Hematopoietic multipotent progenitor cell treated with erythropoietin and hydrocortisone succinate and interleukin-3 and kit ligand, for 8 days (in vitro differentiated cells): ENCODE results near the gene IFNA5.

Source experiments
- DNase-seq: peaks from one replicate; pipeline ENCODE4 v3.0.0-alpha.2; 2015

The IFNA5 gene

DNA sequence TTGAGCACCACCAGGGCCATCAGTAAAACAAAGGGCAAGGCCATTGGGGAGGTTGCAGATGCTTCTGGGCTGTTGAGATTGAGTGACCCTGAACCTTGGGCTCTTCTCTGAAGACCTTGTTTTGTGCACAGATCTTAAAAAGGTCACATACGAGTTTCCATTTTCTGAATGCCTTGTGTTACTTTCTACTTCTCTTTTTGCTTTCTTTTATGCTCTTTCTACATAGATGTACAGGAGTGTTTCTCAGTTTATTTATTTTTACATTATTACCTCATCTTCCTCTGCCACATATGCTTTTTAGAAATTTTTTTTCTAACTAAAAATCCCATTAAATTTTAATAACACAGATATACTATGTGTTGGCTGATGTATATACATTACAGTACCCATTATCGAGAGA lies at the start of gene IFNA5:
TSS of gene IFNA5 (minus strand) at position 101 of the 400 bp plus-strand sequence. CDS start at position 44, 57 bp downstream.
- no peak for DNase-seq

DNA sequence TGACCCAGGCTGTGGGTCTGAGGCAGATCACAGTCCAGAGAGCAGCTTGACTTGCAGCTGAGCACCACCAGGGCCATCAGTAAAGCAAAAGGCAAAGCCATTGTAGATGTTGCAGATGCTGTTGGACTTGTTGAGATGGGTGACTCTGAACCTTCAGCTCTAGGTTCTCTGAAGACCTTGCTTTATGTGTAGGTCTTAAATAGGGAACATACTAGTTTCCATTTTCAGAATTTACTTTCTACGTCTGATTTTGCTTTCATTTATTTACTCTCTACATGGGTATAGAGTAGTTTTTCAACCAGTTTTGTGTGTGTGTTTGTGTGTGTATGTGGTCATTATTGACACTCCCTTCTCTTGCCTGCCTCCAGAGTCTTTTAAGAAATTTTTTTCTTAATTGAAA lies 45.7 kb upstream of the IFNA5 start, which contains the start of gene IFNA6:
TSS of gene IFNA6 (minus strand) at position 101 of the 400 bp plus-strand sequence. CDS start at position 101, 0 bp downstream.
- DNase-seq, result no peak

DNA sequence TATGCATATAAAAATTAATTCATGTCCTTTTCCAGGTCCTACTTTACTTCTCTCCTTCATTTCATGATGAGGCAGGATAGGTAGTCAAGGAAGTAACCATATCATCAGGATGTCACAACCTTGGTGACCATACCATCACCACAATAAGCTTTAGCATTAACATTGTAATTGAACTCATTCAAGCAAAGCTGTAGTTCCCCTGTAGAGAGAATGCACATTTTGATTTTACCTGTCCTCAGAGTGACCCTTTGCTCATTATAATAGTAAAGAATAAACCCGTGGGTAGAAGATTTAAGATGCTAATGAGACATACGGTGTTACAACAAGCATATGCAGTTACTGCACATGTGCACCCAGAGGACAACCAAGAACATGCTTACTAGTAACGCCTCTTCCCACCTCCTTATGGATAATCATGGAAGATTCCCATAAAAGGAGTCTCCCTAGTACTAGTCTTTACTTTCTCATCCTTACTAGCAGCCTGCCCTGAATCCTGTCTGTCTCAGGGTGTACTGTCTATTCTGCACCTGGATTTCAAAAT lies 43.4 kb upstream of the IFNA5 start:
- DNase-seq, result no peak

DNA sequence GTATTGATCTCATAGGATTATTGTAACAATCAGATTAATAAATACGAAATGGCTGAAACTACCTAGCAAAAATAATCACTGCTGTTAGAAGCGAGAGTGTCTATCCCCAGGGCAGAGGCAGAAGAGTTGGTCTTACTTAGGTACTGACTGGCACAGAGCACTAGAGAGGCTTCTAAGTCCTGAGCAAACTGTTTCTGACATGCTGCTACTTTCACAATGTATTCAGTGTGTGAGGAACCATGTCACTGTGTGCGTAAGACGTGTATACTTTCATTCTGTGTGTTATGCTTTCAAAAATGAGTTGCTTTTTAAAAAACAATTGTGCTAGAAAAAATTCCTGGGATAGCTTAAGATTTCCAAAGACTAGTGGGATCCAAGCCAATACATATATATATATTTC lies 35.6 kb upstream of the IFNA5 start:
- no peak for DNase-seq

DNA sequence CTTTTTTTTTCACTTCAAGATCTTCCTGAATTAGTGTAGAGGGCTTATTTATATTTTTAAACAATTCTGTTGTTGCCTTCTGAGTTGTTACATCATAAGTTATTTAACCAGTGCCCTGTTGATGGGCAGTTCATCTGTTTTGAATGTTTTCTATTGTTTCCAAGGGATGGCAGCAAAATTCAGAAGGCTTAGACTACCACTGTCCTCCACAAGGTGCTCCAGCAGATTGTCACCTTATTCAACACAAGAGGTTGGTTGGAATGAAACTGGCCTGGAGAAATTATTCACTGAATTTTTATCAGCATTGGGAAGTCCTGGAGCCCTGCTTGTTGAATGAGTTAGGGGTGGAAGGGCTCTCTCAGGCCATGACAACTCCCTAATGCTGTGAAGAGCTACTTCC lies 31.3 kb upstream of the IFNA5 start:
- peak; percentile 18 for DNase-seq

DNA sequence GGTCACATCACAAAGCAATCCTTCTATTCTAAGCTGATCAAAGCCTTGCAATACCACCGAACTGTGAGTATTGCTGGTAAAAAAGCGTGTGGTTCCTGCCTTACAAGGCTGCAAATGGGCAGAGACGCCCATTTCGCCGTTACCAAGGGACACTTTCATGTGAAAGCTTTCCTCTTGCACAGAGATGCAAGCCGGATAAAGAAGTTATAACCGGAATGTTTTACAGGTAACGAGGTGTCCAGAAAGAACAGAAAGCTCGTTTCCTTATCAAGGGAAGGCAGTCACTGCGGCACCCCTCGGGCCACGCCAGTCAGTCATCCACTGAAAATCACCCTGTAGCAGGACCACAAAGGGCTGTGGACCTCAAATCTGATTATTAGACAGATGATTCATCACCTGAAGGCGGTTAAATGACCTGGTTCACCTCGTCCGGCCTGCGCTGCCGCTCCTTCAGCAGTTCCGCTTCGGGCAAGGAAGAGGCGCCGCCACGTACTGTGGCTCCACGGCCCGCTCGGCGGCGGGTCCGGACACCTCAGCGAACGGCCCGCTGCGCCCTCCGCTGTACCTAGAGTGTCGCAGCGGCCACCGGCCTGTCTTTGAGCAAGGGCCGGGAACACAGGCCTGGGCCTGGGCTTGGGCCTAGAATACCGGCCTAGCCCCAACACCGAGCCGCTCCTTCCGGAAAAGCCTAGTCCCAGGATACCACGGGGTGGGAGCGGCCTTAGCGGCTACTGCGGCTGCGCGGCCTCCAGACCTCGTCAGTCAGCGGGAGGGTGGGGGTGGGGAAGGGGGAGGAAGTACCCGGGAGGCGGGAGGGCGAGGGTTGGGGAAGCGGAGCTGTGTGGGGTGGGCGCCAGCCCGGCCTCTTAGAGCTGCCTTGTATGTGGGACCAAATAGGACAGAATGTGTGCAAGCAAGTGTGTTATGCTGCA lies 29.9 kb upstream of the IFNA5 start, which contains the start of gene KLHL9:
TSS of gene KLHL9 (minus strand) at position 704 of the 932 bp plus-strand sequence. CDS start at position 159, 545 bp downstream.
- peak; percentile 91 for DNase-seq

DNA sequence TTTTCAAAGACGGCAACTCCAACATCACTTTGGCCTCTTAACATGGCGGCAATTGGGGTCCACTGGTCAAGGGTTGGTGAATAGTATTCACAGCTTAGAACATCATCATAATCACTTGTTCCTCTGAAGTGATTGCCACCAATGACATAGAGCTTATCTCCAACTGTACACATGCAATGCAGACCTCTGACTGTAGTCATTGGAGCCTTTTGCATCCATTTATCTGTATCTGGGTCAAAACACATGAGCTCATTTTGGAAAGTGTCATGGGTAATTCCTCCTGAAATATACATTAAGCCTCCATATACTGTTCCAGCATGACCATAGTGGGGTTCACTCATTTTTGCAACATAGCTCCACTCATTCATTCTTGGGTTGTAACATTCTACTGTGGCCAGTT lies 28.1 kb upstream of the IFNA5 start:
- peak; percentile 59 for DNase-seq

DNA sequence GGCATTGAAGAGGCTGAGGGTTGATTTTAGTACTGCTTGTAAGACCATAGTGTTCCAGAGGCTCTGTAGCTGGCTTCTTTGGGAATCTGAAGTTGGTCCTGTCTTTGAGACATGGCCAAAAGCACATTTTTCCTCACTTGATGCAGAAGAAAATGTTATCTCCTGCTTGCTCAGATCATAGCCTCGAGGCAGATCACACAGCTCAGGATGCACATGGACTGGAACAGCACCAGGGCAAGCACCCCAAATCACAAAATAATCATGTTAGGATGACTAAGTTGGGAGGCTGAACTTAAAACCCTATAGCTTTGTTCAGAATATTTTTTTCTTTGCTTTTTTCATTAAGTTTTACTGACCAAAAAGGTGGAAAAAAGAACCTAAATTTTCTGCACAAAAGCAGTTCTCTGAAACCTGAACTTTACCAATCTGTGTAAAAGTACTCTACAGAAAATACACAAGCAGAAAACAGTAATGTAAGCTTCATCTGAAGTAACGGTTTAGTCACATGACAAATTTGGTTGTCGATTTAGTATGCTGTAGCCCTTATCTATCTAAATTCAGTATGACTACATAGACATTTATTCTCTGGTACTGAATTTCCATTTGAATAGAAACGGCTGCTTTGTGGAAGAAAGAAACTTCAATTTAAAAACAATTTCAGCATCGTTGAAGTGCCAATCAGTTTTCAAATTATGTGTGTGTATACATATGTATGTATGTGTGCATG lies 26.7 kb upstream of the IFNA5 start:
- DNase-seq, result no peak

DNA sequence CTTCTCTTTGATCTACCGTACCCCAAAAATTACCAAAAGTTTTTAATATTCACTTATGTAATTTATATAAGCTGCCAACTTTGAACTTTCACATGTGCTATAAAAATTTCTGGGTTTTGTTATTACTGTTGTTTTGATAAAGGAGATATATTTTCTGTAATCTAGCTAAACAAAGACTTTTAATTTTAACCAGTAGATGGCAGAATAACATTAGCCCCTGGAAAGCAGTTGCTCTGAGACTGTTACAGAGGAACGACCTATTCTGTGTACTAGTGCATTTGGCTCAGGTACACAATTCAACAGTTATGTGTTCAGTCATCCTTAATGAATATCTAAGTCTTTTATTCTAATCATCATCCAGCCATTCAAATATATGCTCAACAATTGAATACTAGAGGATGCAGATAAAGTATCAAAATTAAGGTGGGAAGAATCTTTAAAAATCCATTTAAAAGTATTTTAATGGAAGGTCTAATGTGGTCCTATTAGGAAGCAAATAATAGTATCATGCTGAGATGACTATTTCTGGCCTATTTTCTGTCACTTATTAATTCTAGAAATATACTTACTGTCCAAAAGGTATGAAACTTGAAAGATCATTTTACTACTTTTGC lies 21.5 kb upstream of the IFNA5 start:
- DNase-seq, result peak; percentile 73

DNA sequence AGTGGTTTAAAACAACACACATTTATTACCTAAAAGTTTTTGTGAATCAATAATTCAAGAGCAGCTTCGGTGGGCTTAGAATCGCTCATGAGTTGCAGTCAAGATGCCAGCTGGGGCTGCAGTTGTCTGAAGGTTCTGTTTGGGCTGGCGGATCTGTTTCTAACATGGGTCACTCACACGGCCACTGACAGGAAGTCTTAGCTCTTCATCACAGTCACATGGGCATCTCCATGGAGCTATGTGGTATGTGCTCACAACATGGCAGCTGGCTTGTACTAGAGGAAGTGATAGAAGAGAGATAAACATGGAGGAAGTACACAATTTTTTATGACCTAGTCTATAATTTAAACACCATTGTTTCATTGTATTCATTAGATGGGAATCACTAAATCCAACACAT lies 18.9 kb upstream of the IFNA5 start:
- DNase-seq, result no peak

DNA sequence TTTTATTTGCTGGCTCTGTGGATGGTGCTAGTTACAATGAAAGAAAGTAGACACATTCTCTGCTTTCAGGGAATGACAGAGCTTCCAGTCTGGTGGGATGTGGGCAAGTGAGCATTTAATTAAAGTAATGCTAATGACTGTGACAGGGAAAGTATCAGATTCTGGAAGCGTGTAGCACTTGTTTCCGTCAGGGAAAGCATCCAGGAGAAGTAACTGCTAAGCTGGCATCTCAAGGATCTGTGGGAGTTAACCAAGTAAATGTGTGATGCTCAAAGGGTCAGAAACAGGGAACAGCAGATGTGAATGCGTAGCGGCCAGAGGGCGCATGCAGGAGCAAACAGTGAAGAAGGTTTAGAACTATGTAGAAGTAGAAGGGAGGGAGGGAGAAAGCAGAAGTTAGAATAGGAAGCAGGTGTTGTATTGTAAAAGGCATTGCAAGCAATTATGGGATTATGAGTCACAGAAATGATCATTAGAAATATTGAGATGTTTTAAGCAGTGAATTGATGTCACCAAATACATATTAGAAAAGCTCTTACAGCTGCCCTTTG lies 17.9 kb upstream of the IFNA5 start:
- DNase-seq, result no peak

DNA sequence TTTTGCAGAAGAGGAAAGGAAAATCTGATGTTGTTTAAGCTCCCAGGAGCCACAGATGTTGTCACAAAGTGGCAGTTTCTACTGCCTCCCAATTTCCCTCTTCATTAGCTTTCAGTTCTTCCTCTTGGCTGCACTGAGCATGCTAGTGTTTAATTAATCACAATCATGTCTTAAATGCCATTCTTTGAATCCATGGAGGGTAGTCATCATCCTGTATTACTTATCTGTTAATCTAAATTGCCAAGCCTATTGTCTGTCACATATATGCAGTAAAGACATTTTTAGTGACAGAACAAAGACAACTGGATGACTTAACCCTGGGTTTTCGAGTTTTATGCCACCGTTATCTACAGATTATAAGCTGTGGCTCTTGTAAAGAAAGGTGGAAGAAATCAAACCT lies 15.4 kb upstream of the IFNA5 start:
- DNase-seq, result no peak

DNA sequence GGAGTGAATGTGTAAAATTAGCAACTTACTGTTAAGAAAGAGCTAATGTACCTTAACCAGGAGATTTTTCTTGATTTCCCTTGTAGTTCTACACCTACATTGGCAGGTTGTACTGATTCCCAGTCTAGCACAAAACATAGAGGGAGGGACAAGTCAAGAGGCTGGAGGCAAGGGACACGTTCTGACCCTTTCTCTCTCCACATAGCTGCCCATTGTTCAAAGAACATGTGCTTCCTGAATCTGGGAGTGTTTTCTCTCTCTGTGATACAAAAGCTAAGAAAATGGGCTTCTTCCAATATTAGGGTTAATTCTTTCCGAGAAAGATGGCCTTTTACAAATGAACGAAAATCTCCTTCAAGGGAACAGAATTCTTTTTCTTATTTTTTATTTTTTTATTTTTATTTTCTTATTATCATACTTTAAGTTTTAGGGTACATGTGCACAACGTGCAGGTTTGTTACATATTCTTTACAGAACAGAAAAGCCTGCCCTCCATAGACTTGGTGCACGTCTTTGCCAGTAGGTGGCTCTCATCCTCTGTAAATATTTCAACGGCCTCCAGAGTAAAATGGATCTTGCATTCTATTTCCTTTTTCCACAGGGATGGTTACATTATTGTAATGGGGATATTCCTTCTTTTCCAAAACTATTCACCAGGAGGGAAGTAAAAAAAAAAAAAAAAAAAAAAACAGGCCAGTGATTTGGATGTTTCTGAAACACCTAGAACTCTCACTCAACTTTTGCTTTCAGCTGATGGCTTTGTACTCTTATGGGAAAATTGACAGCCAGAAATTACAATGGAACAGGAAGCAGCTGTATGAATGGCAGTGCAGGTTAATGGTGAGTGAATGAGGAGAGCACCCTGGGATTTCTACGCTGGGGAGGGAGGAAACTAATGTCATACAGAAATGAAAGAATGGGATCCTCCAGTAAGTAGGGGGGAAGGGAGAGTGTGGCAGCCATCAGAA lies 13.1 kb upstream of the IFNA5 start:
- DNase-seq, result peak; percentile 55

DNA sequence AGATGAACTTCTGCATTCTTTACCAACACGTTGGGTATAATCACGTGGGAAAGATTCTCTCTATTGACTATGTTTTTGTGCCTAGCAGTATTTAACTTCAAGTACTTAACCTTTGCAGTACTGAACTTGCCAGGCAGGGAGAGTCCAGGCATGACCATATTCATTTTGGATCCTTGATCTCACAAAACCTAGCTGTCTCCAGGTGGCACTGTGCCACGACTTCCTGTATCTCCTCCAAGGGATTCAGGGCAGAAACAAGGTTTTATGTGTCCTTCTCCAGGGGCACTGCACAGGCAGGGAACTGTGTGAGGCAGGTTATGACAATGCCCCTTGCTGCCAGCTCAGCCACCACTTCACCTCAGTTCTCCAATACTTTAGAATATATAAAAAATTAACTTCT lies 11.7 kb upstream of the IFNA5 start:
- DNase-seq, result no peak

DNA sequence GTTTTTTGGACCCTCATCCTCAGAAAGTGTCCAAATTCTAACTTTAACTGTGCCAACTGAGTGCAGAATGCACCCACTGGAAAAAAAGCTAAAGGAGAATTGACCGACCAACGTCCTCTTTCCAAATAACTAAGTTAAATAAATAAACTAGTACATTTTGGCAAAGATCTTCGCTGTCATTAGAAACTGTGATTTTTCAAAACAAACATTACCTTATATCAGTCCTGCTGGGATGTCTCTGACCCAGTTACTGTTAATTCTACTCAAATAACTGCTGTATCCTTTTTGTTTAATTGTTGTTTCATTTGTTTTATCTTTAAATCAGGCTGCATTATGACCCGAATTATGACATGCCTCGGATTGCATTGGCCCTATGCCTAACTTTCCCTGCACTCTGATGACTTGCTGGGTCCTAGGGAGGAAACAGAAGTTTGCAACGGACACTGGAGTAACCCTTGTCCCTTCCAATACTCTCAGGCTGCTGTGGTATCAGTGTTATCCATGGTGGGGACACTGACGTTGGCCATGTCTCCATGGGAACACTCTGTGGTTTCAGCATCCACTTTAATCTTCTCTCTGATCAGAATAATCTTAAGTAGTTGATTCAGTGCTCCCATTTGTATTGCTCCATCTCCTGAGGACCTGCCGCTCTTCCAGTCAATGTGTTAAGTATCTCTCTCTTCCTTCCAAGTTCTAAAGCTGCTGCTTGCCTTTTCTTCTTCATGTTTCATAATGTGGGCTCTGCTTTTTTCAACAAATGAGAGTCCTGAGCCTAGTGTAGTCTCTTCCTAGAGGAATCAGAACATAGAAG lies 11.1 kb upstream of the IFNA5 start:
- DNase-seq, result no peak

DNA sequence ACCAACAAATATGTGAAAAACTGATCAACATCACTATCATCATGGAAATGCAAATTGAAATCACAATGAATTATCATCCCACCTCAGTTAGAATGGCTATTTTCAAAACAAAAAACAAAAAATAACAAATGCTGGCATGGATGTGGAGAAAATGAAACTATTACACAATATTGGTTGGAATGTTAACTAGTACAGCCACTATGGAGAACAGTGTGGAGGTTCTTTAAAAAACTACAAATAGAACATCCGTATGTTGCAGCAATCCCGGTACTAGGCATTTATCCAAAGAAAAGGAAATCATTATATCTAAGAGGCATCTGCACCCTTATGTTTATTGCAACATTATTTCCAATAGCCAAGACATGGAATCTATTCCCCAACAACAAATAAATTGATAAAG lies 9.0 kb upstream of the IFNA5 start:
- no peak for DNase-seq

DNA sequence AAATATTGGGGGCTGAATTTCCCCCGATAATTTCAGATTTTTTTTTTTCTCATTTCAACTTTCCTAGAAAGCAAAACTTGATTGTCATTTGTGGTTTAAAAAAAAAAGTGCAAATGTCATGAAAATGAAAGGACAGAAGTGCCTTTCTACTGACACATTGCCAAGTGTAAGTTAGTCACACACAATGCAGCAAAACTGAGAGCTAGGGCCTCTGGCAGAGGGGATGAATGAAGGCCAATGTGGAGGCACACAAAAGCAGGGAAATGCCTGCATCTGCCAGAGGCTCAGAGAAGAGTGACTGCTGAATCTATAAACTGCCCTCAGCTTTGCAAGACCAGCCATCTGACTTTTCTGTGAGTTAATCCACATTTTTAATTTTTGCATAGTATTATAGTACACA lies 6.8 kb upstream of the IFNA5 start:
- no peak for DNase-seq

DNA sequence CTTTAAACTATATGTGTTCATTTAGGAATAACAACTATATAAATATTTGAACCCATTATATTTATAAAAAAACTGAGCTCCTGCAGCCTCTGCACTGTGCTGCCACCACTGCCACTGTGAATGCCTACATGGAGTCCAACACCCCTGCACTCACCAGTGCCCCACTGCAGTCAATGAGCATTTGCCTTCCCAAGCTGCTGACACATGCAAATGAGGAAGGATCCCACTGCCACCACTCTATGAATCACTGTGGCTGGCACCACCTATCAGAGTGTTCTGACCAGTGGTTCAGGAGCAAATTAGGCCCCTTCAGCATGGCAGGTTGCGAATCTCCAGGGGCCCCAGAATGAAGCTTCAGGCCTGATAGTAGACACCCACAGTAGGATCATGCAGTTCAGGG lies 9.1 kb downstream of the IFNA5 start:
- DNase-seq, result no peak

DNA sequence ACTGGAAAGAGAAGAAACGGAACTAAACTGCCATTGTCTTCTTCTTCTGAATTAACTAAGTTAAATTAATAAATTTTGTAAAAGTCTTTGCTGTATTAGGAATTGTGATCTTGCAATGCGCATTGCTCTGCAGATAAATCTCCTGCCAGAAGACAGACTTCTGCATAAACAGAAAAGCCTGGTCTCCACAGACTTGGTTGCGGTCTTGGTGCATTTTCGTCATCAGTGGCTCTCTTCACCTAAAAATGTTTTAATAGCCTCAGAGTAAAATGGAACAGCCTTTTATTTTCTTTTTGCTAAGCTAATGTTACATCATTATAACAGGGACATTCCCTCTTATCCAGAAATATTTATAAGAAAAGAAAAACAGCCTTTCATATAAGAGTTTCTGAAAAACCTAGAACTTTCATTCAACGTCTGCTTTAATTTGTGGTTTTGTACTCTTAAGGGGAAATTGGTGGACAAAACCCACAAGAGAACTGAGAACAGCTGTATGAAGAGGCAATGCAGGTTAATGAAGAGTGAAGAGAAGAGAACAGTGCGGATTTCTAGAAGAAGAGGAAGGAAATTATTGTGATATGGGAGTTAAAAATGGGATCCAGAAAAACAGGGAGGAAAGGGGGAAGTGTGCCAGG lies 10.1 kb downstream of the IFNA5 start:
- no peak for DNase-seq

DNA sequence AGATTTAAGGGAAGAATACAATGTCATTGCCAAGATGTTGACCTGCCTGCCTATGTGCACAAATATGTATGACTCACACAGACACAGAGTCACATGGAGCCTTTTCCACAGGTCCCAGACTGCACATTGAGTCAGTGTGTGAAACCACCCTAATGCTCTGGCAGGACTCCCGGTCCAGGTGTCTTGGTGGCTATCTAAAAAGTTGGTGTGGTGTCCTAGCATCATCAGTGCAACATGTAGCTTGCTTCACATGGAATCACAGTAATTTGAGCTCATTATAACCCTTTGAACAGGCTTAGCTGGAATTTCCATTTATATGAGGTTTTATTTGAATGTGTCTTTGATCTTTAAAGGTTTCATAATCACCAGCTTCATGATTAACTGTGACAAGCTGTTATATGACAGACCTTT lies 10.7 kb downstream of the IFNA5 start:
- no peak for DNase-seq
